Tibial nerve (tissue), 4 donors: ENCODE results near the gene FBXL19. TPM values are rescaled to one million over a fixed set of nuclear protein-coding genes. Genes with fewer than 3 reads are reported as not detected.

ENCODE experiments used
- DNase-seq, 2 donors: peaks; one replicate each; pipeline ENCODE4 v3.0.0-alpha.2; 2019; ENCODE audit warnings: low spot score in 2 of 2
- H3K27ac ChIP-seq, 4 donors: fragments of 200-600 bp; sonication (generic) in 3 of 4; one replicate each; pipeline ENCODE4 v1.5.1; 2017 to 2019; ENCODE audit warnings: mild to moderate bottlenecking in 1 of 4
- H3K27me3 ChIP-seq, 2 donors: fragments of 200-600 bp; sonication (generic) in 1 of 2; one replicate each; pipeline versions ENCODE4 v1.5.1 to v1.6.0; 2017 to 2019
- H3K36me3 ChIP-seq, 3 donors: fragments of 200-600 bp; sonication (generic); one replicate each; pipeline ENCODE4 v1.5.1; 2018 to 2019
- H3K4me1 ChIP-seq, 4 donors: fragments of 200-600 bp; sonication (generic) in 3 of 4; one replicate each; pipeline ENCODE4 v1.5.1; 2017 to 2019
- H3K4me3 ChIP-seq, 4 donors: fragments of 200-600 bp; sonication (generic) in 3 of 4; one replicate each; pipeline ENCODE4 v1.5.1; 2017 to 2019; ENCODE audit warnings: mild to moderate bottlenecking in 1 of 4, moderate library complexity in 1 of 4
- H3K9me3 ChIP-seq, 4 donors: fragments of 200-600 bp; sonication (generic) in 3 of 4; one replicate each; pipeline ENCODE4 v1.5.1; 2017 to 2019
- EP300 ChIP-seq, 2 donors: sonication (generic); formaldehyde crosslinking; IDR thresholded peaks; one replicate each; pipeline ENCODE4 v1.6.1; 2017; ENCODE audit warnings: antibody characterized with exemption in 2 of 2, mild to moderate bottlenecking in 1 of 2
- POLR2A ChIP-seq, 2 donors: fragments of 450-650 bp; IDR thresholded peaks; one replicate each; pipeline ENCODE4 v1.6.1; 2017; ENCODE audit warnings: antibody characterized with exemption in 2 of 2, mild to moderate bottlenecking in 2 of 2, moderate library complexity in 2 of 2
- WGBS, 2 donors: methylation state at CpG; one replicate each; pipeline ENCODE4 v1.1.5; 2018; 5-methylcytosine and 5-hydroxymethylcytosine counted together
- total RNA-seq, 4 donors: library from RNA; depleted of rRNA; stranded (reverse); fragments of >200 nt; gene quantifications; one replicate each; pipeline ENCODE4 v1.1.0, GENCODE V29; 2016
- TF ChIP-seq, protein P1 (sequence below), 5 experiments: fragments of 200-600 bp in 3 of 5; fragments of 450-650 bp in 2 of 5; sonication (generic) in 3 of 5; IDR thresholded peaks; one replicate each; pipeline ENCODE4 v1.5.1; 2016 to 2019; ENCODE audit warnings: antibody characterized with exemption in 5 of 5, mild to moderate bottlenecking in 3 of 5, moderate library complexity in 2 of 5

Gene FBXL19
- total RNA-seq, 4 donors from 2014 or later, result 7.4 to 25.8 (median 16.7) TPM

GRCh38 chr16:30963925-30964511 is 40.6 kb downstream of the FBXL19 start:
- Histone ChIP-seq H3K27ac (no peak overlapping the region), H3K9me3 (no peaks in the 10 kb centered on the region), H3K4me3 (no peak overlapping the region), H3K27me3 (no peaks in the 10 kb centered on the region), H3K4me1 (peaks cover 0 to 12% (median 3%) of the 10 kb centered on the region in 4 donors), H3K36me3 (peaks cover 0 to 100% (median 33%) of the 10 kb centered on the region in 3 donors)
- WGBS, 2 donors, result 91 to 92% methylated on average over 18 of the region's 18 CpGs
- TF ChIP-seq EP300 (IDR thresholded peaks at IDR 0.05), result no peak
- TF ChIP-seq, protein P1, sequence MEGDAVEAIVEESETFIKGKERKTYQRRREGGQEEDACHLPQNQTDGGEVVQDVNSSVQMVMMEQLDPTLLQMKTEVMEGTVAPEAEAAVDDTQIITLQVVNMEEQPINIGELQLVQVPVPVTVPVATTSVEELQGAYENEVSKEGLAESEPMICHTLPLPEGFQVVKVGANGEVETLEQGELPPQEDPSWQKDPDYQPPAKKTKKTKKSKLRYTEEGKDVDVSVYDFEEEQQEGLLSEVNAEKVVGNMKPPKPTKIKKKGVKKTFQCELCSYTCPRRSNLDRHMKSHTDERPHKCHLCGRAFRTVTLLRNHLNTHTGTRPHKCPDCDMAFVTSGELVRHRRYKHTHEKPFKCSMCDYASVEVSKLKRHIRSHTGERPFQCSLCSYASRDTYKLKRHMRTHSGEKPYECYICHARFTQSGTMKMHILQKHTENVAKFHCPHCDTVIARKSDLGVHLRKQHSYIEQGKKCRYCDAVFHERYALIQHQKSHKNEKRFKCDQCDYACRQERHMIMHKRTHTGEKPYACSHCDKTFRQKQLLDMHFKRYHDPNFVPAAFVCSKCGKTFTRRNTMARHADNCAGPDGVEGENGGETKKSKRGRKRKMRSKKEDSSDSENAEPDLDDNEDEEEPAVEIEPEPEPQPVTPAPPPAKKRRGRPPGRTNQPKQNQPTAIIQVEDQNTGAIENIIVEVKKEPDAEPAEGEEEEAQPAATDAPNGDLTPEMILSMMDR (IDR thresholded peaks at IDR 0.05), result no peak
- no peak for TF ChIP-seq POLR2A (IDR thresholded peaks at IDR 0.05)
- no peak for DNase-seq

GRCh38 chr16:30964574-30965226 is 41.3 kb downstream of the FBXL19 start:
- 86 to 93% methylated on average over 28 to 33 of the region's 33 CpGs for WGBS, 2 donors
- Histone ChIP-seq H3K27me3 (no peaks in the 10 kb centered on the region), H3K27ac (no peak overlapping the region), H3K9me3 (no peaks in the 10 kb centered on the region), H3K4me3 (no peak overlapping the region), H3K4me1 (peaks cover 0 to 6% (median 0%) of the 10 kb centered on the region in 4 donors), H3K36me3 (peaks cover 0 to 100% (median 33%) of the 10 kb centered on the region in 3 donors)
- DNase-seq, result no peak
- TF ChIP-seq, protein P1 (IDR thresholded peaks at IDR 0.05), result no peak
- TF ChIP-seq EP300 (IDR thresholded peaks at IDR 0.05) (no peak), POLR2A (IDR thresholded peaks at IDR 0.05) (no peak)

- Histone ChIP-seq H3K36me3 (peaks cover 0 to 100% (median 31%) of the 10 kb centered on the region in 3 donors), H3K27me3 (no peaks in the 10 kb centered on the region), H3K27ac (no peak overlapping the region), H3K4me1 (no peaks in the 10 kb centered on the region), H3K4me3 (no peak overlapping the region), H3K9me3 (no peaks in the 10 kb centered on the region)
- TF ChIP-seq POLR2A (IDR thresholded peaks at IDR 0.05), result no peak
- 84 to 87% methylated on average over 15 of the region's 15 CpGs for WGBS, 2 donors
- no peak for DNase-seq
Measured at GRCh38 chr16:30965436-30965835, 42.1 kb downstream of the FBXL19 start.

DNA sequence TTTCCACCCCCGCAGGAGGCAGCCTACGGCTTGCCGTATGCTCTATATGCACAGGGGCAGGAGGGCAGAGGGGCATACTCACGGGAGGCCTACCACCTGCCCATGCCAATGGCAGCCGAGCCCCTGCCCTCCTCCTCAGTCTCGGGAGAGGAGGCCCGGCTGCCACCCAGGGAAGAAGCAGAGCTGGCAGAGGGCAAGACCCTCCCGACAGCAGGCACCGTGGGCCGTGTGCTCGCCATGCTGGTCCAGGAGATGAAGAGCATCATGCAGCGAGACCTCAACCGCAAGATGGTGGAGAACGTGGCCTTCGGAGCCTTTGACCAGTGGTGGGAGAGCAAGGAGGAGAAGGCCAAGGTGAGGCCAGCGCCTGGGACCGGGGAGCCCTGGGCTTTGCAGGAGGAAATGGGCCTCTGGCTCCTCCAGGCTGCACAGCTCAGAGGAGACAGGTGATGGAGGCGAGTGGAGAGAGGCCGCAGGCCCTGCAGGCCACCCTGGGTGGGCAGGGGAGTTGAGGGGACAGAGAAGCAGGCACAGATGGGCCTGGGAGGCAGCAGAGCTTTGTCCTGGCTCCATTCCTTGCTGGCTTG is 42.8 kb downstream of the FBXL19 start:
- 93 to 94% methylated on average over 16 to 17 of the region's 19 CpGs for WGBS, 2 donors
- H3K27me3 ChIP-seq, result no peaks in the 10 kb centered on the region
- H3K4me1 ChIP-seq, result no peaks in the 10 kb centered on the region
- no peak for TF ChIP-seq EP300 (IDR thresholded peaks at IDR 0.05)
- TF ChIP-seq POLR2A (IDR thresholded peaks at IDR 0.05), result no peak
- TF ChIP-seq, protein P1 (IDR thresholded peaks at IDR 0.05), result no peak
- DNase-seq, result no peak
- no peak overlapping the region for H3K27ac ChIP-seq
- no peak overlapping the region for H3K4me3 ChIP-seq
- no peaks in the 10 kb centered on the region for H3K9me3 ChIP-seq
- peaks cover 0 to 100% (median 36%) of the 10 kb centered on the region in 3 donors for H3K36me3 ChIP-seq

DNA sequence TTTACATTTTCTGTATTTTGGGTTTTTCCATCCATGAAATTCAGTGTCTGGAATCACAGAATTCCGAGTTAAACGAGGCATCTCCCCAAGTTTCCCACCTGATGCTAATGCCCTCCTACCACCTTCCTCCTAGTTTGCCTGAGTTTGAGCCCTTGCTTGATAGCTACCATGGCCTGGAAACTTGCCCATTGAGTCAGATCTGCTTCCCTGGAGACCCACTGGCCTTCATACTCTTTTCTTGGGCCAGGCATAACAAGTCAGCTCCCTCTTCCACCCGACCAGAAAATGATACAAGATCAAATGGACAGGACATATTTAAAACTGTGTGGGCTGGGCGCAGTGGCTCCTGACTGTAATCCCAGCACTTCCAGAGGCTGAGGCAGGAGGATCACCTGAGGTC is 44.4 kb downstream of the FBXL19 start:
- Histone ChIP-seq H3K36me3 (peaks cover 0 to 100% (median 51%) of the 10 kb centered on the region in 3 donors), H3K9me3 (no peaks in the 10 kb centered on the region), H3K4me1 (no peaks in the 10 kb centered on the region), H3K4me3 (no peak overlapping the region), H3K27me3 (no peaks in the 10 kb centered on the region), H3K27ac (no peak overlapping the region)
- DNase-seq, result no peak
- TF ChIP-seq, protein P1 (IDR thresholded peaks at IDR 0.05), result no peak
- TF ChIP-seq EP300 (IDR thresholded peaks at IDR 0.05), result no peak
- 89 to 90% methylated on average over 4 of the region's 4 CpGs for WGBS, 2 donors
